GM20000 (cell line): ENCODE results near the gene PLA2G4D.

Experiments
- DNase-seq: peaks from one replicate; pipeline ENCODE4 v3.0.0; 2012; ENCODE audit warnings: low spot score
- TF ChIP-seq, protein P1 (sequence below): IDR thresholded peaks from 2 replicates; pipeline ENCODE4 v1.5.1; 2012; ENCODE audit warnings: mild to moderate bottlenecking, control low read depth; ENCODE audit errors: extremely low read depth, missing control alignments

PLA2G4D gene

GRCh38 chr15:42036112-42036905 lies 58.1 kb downstream of the PLA2G4D start:
- no peak for DNase-seq
- TF ChIP-seq, protein P1, sequence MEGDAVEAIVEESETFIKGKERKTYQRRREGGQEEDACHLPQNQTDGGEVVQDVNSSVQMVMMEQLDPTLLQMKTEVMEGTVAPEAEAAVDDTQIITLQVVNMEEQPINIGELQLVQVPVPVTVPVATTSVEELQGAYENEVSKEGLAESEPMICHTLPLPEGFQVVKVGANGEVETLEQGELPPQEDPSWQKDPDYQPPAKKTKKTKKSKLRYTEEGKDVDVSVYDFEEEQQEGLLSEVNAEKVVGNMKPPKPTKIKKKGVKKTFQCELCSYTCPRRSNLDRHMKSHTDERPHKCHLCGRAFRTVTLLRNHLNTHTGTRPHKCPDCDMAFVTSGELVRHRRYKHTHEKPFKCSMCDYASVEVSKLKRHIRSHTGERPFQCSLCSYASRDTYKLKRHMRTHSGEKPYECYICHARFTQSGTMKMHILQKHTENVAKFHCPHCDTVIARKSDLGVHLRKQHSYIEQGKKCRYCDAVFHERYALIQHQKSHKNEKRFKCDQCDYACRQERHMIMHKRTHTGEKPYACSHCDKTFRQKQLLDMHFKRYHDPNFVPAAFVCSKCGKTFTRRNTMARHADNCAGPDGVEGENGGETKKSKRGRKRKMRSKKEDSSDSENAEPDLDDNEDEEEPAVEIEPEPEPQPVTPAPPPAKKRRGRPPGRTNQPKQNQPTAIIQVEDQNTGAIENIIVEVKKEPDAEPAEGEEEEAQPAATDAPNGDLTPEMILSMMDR: no peak

DNA sequence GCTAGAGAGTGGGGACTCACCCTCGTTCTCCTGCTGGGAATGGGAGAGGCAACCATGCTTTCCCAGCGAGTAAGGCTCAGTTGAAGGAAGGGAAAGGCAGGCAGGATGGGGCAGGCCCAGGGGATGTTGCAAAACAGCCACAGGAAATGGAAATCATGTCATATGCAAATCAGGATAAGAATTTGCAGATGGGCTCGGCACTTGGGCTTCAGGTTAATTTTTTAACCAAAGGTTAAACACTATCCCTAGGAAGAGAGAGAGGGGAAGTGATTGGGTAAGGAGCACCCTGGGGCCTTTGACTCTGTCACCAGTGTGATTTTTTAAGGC lies 59.0 kb downstream of the PLA2G4D start:
- TF ChIP-seq, protein P1: no peak
- peak; percentile 79 for DNase-seq

DNA sequence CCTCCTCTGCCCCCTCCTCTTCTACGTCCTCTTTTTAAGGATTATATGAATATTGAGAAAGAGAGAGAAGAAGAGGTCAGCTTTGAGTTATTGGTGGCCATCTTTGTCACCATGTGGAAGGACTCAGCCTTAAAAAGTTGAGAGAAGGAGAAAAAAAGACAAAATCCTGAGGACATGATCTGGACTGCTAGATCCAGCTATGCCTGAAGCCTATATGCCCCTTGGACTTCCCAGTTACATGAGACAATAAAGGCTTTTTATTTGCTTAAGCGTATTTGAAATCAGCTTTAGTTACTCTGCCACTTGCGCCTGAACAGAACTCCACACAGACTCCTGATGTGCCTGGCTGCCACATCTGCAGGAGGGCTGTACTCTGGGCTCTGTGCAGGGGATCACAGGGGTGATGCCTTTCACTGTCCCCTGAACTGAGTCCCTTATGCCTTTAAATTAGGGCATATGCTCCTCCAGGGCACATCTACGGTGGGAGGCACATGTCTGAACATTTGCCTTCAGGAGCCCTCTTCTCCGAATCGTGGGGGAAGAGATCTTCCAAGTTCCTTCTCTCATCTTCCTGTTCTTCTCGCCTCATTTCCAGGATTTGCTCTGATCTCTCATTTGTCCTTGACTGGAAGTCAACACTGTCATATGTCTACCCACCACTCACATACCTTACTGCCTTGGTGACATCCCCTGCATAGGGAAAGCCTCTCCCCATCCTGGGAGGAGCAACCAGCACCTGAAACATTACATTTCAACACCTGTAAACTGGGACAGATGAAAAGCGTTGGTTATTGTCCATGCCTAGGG lies 59.5 kb downstream of the PLA2G4D start:
- DNase-seq: no peak
- TF ChIP-seq, protein P1: no peak

DNA sequence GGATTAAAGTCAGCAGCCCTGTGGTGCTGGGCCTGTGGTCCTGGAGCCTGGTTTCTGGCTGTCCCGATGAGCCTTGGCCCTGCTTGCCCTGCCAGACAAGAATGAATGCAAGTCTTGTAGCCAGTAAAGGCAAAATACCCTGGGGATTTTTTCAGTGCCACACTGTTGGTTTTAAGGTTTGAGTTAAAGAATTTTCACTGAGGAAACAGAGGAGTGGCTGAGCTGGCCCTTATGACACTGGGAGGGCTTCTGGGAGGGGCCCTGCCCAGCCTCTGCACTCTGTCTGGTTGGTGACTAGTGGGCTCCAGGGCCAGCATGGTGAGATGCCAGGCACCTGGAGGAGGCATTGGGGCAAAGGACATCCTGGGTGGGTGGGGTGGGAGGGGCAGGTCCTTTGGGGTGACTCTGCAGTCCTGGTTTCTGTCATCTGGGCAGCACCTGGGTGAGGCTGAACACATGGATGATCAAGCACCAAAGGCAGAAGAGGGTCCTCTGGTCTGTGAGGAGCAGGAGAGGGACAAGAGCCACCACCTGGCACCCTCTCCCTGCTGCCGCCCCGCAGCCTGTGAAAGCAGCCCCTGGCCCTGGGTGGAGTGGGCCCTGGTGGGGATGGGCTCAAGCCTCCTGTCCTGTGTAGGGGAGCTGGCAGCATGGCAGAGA lies 61.0 kb downstream of the PLA2G4D start:
- TF ChIP-seq, protein P1: no peak
- no peak for DNase-seq

GRCh38 chr15:42032376-42033213 lies 61.8 kb downstream of the PLA2G4D start:
- TF ChIP-seq, protein P1: no peak
- no peak for DNase-seq

GRCh38 chr15:42031198-42031915 lies 63.0 kb downstream of the PLA2G4D start:
- TF ChIP-seq, protein P1: no peak
- DNase-seq: no peak
